CD4-positive, alpha-beta T cell treated with Interleukin-2 at 100 ng/mL for 4 hours (primary cell): ENCODE results near the gene SERPIND1.
"Not testable (repeated sequence)": the region's sequence is repeated elsewhere in the genome, so short reads cannot be mapped to it uniquely, and the experiment has no call there.

Source experiments
- DNase-seq: peaks from one replicate; pipeline ENCODE4 v3.0.0-alpha.2; 2020; ENCODE audit warnings: low spot score

Gene SERPIND1

DNA sequence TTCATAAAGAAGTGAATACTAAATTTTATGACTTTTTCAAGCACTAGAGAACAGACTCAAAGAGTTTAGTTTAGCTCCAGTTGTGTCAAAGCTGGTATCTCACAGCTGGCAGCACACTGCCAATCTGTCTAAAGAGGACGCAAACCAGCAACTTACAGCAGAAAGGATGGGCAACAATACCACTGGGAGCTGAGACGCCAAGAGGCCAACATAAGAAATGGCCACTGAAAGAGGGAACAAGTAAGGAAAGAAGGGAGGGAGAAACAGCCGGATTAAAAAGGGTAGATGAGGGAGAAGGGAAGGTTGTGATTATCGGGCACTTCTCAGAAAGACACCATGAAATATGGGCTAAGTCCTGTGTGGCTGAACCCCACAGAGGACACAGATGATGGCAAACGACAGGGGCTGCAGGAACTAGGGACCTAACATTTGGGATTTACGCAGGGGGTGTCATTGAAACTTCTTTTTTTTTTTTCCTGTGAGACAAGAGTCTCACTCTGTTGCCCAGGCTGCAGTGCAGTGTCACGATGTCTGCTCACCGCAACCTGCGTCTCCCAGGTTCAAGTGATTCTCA is 41.7 kb downstream of the SERPIND1 start:
- DNase-seq, result no peak

GRCh38 chr22:20816559-20816958 is 42.6 kb downstream of the SERPIND1 start:
- DNase-seq, result no peak

- DNase-seq, result no peak
Observed at GRCh38 chr22:20818471-20818870, 44.6 kb downstream of the SERPIND1 start.

DNA sequence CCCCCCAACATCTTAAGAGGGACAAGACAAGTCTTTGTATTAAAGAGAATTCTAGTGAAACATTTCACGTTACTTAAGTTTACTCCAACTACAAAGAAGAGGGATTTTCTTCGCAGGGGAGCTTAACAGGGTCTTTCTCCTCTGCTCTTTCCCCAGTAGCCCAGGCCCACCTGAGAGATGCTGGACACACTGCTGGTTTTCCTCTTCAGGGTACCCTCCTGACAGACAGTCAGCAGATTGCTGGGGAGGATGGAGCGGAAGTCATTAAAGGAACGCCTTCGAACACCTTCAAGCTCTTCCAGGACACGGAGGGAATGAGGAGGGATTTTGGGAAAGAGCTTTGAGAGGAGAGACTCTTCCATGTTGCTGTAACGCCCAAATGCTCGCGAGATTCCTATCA is 45.6 kb downstream of the SERPIND1 start:
- no peak for DNase-seq

- DNase-seq, result not testable (repeated sequence)
Observed at GRCh38 chr22:20821717-20822239, 47.9 kb downstream of the SERPIND1 start.

DNA sequence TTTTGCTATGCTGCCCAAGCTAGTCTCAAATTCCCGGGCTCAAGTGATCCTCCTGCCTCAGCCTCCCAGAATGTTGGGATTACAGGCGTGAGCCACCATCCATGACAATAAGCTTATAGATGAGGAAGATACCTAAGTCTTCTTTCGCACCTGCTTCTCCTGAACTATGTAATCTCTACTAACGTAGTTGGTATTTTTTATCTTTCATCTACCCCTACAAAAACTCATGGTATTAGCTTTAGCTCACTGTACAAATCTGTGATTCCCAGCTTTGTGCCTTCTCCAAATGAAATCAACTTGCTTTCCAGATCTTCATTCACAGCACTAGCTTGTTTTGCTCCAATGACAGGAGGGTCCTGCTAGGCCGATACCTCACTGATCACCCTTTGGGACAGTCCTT is 48.3 kb downstream of the SERPIND1 start:
- DNase-seq, result no peak

GRCh38 chr22:20823264-20823663 is 49.4 kb downstream of the SERPIND1 start:
- no peak for DNase-seq

DNA sequence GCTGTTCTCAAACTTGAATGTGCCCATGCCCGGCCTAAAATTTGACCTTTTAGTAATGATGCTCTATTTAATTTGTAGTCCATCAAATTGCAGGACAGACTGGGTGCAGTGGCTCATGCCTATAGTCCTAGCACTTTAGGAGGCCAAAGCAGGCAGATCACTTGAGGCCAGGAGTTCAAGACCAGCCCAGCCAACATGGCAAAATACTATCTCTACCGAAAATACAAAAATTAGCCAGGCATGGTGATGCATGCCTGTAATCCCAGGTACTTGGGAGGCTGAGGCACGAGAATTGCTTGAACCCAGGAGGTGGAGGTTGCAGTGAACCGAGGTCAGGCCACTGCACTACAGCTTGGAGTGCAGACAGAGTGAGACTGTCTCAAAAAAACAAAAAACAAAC is 51.3 kb downstream of the SERPIND1 start:
- not testable (repeated sequence) for DNase-seq

GRCh38 chr22:20825624-20826023 is 51.7 kb downstream of the SERPIND1 start:
- DNase-seq, result no peak

- not testable (repeated sequence) for DNase-seq
Observed at GRCh38 chr22:20826373-20827152, 52.6 kb downstream of the SERPIND1 start.

DNA sequence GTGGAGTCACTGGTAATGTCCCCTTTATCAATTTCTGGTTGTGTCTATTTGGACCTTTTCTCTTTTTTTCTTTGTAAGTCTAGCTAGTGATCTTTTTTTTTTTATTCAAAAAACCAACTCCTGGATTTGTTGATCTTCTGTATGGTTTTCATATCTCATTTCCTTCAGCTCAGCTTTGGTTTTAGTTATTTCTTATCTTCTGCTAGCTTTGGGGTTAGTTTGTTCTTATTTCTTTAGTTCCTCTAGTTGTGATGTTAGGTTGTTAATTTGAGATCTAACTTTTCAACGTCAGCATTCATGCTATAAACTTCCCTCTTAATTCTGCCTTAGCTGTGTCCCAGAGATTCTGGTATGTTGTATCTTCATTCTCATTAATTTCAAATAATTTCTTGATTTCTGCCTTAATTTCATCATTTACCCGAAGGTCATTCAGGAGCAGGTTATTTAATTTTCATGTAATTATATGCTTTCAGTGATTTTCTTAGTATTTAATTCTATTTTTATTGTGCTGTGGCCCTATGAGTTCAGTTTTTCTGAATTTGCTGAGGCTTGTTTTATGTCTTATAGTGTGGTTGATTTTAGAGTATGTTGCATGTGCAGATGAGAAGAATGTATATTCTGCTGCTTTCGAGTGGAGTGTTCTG is 55.7 kb downstream of the SERPIND1 start:
- no peak for DNase-seq

DNA sequence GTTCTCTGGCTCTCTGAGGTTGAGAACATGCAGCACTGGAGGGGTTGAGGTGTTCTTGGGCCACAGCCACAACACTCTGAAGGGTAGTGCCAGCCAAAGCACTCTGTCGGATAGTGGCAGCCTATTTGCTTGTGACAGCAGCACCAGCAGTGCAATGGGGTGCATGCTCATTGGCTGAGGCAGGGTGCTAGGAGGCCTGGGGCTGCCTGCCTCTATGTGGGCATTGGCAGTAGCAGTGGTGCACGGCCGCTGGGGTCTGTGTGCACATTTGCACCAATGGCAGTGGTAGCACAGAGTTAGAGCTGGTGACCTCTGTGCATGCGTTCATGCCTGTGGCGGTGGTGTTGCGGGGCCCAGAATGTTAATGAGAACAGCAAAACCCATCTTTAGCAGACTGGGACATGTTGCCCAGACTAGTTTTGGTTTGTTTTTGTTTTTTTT is 59.3 kb downstream of the SERPIND1 start:
- DNase-seq, result no peak

- no peak for DNase-seq
Observed at GRCh38 chr22:20834206-20834605, 60.3 kb downstream of the SERPIND1 start.

DNA sequence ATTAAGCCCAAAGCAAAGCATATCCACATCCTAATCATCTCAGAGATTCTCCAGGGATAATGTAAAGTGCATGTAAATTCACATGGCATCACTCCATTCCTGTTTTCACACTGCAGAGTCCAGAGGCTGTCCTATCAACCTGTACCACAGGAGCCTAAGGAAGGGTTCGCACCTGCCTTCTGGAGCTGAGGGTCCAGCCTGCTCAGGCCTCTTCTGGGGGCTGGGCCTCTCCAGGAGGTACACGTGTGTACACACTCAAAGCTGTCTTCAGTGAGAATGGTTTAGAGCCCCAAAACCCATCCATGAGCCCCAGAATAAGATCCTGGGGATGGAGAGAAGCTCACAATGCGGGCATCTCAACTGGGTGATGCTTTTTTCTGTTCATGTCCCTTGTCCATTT is 60.8 kb downstream of the SERPIND1 start:
- no peak for DNase-seq
